Neural progenitor cell (in vitro differentiated cells): ENCODE data around the gene HTT. TPM values are rescaled to one million over a fixed set of nuclear protein-coding genes. Genes with fewer than 3 reads are reported as not detected.

Source experiments
- DNase-seq: peaks from one replicate; pipeline ENCODE4 v3.0.0-alpha.2; 2016; ENCODE audit warnings: low spot score
- H2AFZ ChIP-seq: fragments of 200-600 bp; sonication (generic); replicated peaks from 2 replicates; pipeline ENCODE4 v1.6.1; 2016; ENCODE audit warnings: antibody characterized with exemption
- H3F3A ChIP-seq: fragments of 200-600 bp; sonication (generic); 2 replicates; pipeline ENCODE4 v1.6.1; 2016; ENCODE audit warnings: antibody characterized with exemption, low read depth
- H3K27ac ChIP-seq: fragments of 200-600 bp; sonication (generic); 2 replicates; pipeline ENCODE4 v1.5.1; 2016; ENCODE audit warnings: mild to moderate bottlenecking
- H3K27me3 ChIP-seq: fragments of 200-600 bp; sonication (generic); 2 replicates; pipeline ENCODE4 v1.6.1; 2016; ENCODE audit warnings: mild to moderate bottlenecking, moderate library complexity
- H3K36me3 ChIP-seq: fragments of 200-600 bp; sonication (generic); 2 replicates; pipeline ENCODE4 v1.5.1; 2016
- H3K4me1 ChIP-seq: fragments of 200-600 bp; sonication (generic); 2 replicates; pipeline ENCODE4 v1.6.1; 2016; ENCODE audit warnings: mixed run types
- H3K4me2 ChIP-seq: fragments of 200-600 bp; sonication (generic); 2 replicates; pipeline ENCODE4 v1.6.1; 2016
- H3K4me3 ChIP-seq: fragments of 200-600 bp; sonication (generic); 2 replicates; pipeline ENCODE4 v1.5.1; 2016
- H3K79me2 ChIP-seq: fragments of 200-600 bp; sonication (generic); 2 replicates; pipeline ENCODE4 v1.6.1; 2016; ENCODE audit warnings: low read depth
- H3K9ac ChIP-seq: fragments of 200-600 bp; sonication (generic); 2 replicates; pipeline ENCODE4 v1.6.1; 2016
- H3K9me3 ChIP-seq: fragments of 200-600 bp; sonication (generic); 2 replicates; pipeline ENCODE4 v1.5.1; 2016; ENCODE audit warnings: low read depth
- H4K20me1 ChIP-seq: fragments of 200-600 bp; sonication (generic); 2 replicates; pipeline ENCODE4 v1.6.1; 2016; ENCODE audit warnings: low read depth
- H3K27ac Mint-ChIP-seq: 3 replicates; pipeline ENCODE4 v1.8.0; 2021; ENCODE audit warnings: mixed read lengths
- H3K27me3 Mint-ChIP-seq: 2 replicates; pipeline ENCODE4 v1.8.0; 2022; ENCODE audit warnings: low read depth, mild to moderate bottlenecking, inconsistent platforms, moderate library complexity, mixed read lengths; ENCODE audit not compliant: insufficient read depth
- H3K36me3 Mint-ChIP-seq: 3 replicates; pipeline ENCODE4 v1.8.0; 2021; ENCODE audit warnings: mixed read lengths
- H3K4me1 Mint-ChIP-seq: 3 replicates; pipeline ENCODE4 v1.8.0; 2021; ENCODE audit warnings: mixed read lengths
- H3K4me3 Mint-ChIP-seq: 3 replicates; pipeline ENCODE4 v1.8.0; 2021; ENCODE audit warnings: mild to moderate bottlenecking, moderate library complexity, mixed read lengths
- H3K9me3 Mint-ChIP-seq: 3 replicates; pipeline ENCODE4 v1.8.0; 2020; ENCODE audit warnings: mixed read lengths
- EZH2 ChIP-seq: fragments of 200-600 bp; sonication (generic); IDR thresholded peaks from 2 replicates; pipeline ENCODE4 v1.6.1; 2017; ENCODE audit warnings: antibody characterized with exemption, mild to moderate bottlenecking, moderate library complexity
- EZH2phosphoT487 ChIP-seq: fragments of 200-600 bp; sonication (generic); IDR thresholded peaks from 2 replicates; pipeline ENCODE4 v1.6.1; 2017; ENCODE audit warnings: antibody characterized with exemption
- total RNA-seq: library from RNA; depleted of rRNA; stranded (reverse); fragments of >200 nt; gene quantifications from 2 replicates; pipeline ENCODE4 v1.2.3, GENCODE V29; 2015; ENCODE audit warnings: low replicate concordance
- TF ChIP-seq, protein P1 (sequence below): fragments of 200-600 bp; sonication (generic); IDR thresholded peaks from 2 replicates; pipeline ENCODE4 v1.5.1; 2017; ENCODE audit warnings: antibody characterized with exemption, mild to moderate bottlenecking

Gene HTT
- total RNA-seq, 1 donor from 2014 or later = 38.9 TPM

DNA sequence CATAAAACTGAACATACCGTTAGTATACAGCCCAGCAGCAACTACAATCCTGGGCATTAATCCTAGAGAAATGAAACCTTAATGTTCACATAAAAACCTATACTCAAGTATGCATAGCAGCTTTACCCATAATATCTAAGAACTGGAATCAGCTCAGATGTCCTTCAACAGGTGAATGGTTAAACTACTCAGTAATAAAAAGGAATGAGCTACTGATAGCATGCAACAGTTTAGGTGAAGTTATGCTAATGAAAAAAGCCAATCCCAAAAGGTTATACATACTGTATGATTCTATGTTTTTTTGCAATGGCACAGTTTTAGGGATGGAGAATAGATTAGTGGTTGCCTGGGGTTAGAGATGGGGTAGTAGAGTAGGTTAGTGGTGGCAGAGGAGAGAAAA, 9.3 kb downstream of the HTT start:
- DNase-seq = no peak
- H3K9me3 Mint-ChIP-seq = no peaks in the 10 kb centered on the region
- H3F3A ChIP-seq = no peaks in the 10 kb centered on the region
- H3K4me3 Mint-ChIP-seq = no peak overlapping the region
- peaks cover 17% of the 10 kb centered on the region for H3K36me3 Mint-ChIP-seq
- no peak overlapping the region for H2AFZ ChIP-seq
- H3K4me2 ChIP-seq = no peak overlapping the region
- no peak overlapping the region for H3K9ac ChIP-seq
- no peaks in the 10 kb centered on the region for H3K27me3 Mint-ChIP-seq
- no peaks in the 10 kb centered on the region for H3K4me1 Mint-ChIP-seq
- no peaks in the 10 kb centered on the region for H3K4me1 ChIP-seq
- peaks cover 6% of the 10 kb centered on the region for H3K36me3 ChIP-seq
- peaks cover 61% of the 10 kb centered on the region for H4K20me1 ChIP-seq
- no peaks in the 10 kb centered on the region for H3K27me3 ChIP-seq
- no peak for TF ChIP-seq EZH2phosphoT487
- TF ChIP-seq, protein P1, sequence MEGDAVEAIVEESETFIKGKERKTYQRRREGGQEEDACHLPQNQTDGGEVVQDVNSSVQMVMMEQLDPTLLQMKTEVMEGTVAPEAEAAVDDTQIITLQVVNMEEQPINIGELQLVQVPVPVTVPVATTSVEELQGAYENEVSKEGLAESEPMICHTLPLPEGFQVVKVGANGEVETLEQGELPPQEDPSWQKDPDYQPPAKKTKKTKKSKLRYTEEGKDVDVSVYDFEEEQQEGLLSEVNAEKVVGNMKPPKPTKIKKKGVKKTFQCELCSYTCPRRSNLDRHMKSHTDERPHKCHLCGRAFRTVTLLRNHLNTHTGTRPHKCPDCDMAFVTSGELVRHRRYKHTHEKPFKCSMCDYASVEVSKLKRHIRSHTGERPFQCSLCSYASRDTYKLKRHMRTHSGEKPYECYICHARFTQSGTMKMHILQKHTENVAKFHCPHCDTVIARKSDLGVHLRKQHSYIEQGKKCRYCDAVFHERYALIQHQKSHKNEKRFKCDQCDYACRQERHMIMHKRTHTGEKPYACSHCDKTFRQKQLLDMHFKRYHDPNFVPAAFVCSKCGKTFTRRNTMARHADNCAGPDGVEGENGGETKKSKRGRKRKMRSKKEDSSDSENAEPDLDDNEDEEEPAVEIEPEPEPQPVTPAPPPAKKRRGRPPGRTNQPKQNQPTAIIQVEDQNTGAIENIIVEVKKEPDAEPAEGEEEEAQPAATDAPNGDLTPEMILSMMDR = no peak
- no peak overlapping the region for H3K27ac Mint-ChIP-seq
- no peaks in the 10 kb centered on the region for H3K9me3 ChIP-seq
- no peak overlapping the region for H3K4me3 ChIP-seq
- no peak overlapping the region for H3K27ac ChIP-seq
- peaks cover 88% of the 10 kb centered on the region for H3K79me2 ChIP-seq

DNA sequence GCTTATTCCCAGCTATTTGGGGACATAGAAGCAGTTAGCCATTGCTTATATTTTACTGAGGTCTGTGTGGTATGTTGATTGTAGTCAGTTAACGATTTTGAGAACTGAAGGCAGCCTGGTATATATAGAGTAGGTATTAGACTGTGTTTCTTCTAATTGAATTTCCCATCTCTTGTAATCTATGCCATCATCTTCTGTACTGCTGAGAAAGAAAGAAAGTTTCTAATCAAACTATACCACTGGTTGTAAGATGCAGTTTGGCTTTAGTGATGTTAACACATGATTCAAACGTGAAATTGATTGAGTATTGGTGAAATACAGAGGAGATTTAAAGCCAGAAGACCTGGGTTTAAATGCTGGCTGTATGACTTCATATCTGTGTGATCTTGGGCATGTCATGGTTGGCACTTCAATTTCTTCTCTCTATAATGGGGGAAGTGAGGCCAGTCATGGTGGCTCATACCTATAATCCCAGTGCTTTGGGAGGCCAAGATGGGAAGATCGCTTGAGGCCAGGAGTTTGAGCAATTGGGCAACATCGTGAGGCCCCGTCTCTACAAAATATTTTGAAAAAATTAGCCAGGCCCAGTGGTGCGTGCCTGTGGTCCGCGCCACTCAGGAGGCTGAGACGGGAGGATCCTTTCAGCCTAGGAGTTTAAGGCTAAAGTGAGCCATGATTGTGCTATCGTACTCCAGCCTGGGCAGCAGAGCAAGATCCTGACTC, 11.6 kb downstream of the HTT start:
- Histone ChIP-seq H3K4me1 (no peaks in the 10 kb centered on the region), H2AFZ (no peak overlapping the region), H3K27ac (no peak overlapping the region), H3K9me3 (no peaks in the 10 kb centered on the region), H3K4me2 (no peak overlapping the region), H3K4me3 (no peak overlapping the region), H4K20me1 (peaks cover 38% of the 10 kb centered on the region), H3K27me3 (no peaks in the 10 kb centered on the region), H3K79me2 (peaks cover 69% of the 10 kb centered on the region), H3K36me3 (peaks cover 8% of the 10 kb centered on the region), H3F3A (no peaks in the 10 kb centered on the region), H3K9ac (no peak overlapping the region)
- Mint-ChIP-seq H3K27ac (no peak overlapping the region), H3K27me3 (no peaks in the 10 kb centered on the region), H3K4me1 (no peaks in the 10 kb centered on the region), H3K9me3 (no peaks in the 10 kb centered on the region), H3K36me3 (peaks cover 19% of the 10 kb centered on the region), H3K4me3 (no peak overlapping the region)
- TF ChIP-seq EZH2 (no peak), EZH2phosphoT487 (no peak)
- TF ChIP-seq, protein P1 = no peak
- no peak for DNase-seq

DNA sequence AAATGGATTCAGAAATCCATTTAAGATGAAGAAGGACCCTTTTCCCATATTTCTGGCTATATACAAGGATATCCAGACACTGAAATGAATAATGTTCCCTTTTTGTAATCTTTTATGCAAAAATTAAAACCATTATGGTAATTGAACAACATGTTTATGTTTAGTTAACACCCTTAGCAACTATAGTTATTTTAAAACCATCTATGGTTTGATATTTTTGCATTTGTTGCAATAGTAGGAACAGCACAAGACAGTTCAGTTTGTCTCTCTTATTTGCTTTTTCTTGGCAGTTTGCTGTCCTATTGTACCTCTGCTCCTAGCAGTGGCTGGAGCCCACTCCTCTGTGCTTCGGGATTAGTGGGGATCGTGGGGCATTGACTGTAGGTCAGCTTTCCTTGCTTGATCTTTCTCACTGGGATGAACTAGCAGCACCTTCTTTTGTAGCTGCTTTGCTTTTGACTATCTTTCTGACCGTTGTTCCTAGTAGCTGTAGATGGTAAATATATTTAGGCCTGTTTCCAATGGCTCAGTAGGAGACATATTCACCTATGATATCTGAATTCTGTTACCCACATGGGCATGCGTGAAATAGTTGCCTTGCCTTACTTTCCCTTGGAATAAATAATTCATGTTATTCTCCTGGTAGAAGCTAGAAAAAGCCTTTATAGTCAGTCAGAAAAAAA, 12.8 kb downstream of the HTT start:
- TF ChIP-seq EZH2 = no peak
- no peak for TF ChIP-seq EZH2phosphoT487
- TF ChIP-seq, protein P1 = no peak
- Mint-ChIP-seq H3K9me3 (no peaks in the 10 kb centered on the region), H3K36me3 (peaks cover 17% of the 10 kb centered on the region), H3K4me1 (no peaks in the 10 kb centered on the region), H3K27me3 (no peaks in the 10 kb centered on the region), H3K4me3 (no peak overlapping the region), H3K27ac (no peak overlapping the region)
- Histone ChIP-seq H3K27ac (no peak overlapping the region), H3K79me2 (peaks cover 57% of the 10 kb centered on the region), H3F3A (no peaks in the 10 kb centered on the region), H2AFZ (no peak overlapping the region), H3K4me1 (no peaks in the 10 kb centered on the region), H4K20me1 (peaks cover 30% of the 10 kb centered on the region), H3K36me3 (peaks cover 8% of the 10 kb centered on the region), H3K9me3 (no peaks in the 10 kb centered on the region), H3K27me3 (no peaks in the 10 kb centered on the region), H3K4me2 (no peak overlapping the region), H3K4me3 (no peak overlapping the region), H3K9ac (no peak overlapping the region)
- DNase-seq = no peak
